Measurements from ENCODE around the gene HDAC7.
"Not testable (repeated sequence)": the region's sequence is repeated elsewhere in the genome, so short reads cannot be mapped to it uniquely, and the experiment has no call there.

HDAC7 gene

DNA sequence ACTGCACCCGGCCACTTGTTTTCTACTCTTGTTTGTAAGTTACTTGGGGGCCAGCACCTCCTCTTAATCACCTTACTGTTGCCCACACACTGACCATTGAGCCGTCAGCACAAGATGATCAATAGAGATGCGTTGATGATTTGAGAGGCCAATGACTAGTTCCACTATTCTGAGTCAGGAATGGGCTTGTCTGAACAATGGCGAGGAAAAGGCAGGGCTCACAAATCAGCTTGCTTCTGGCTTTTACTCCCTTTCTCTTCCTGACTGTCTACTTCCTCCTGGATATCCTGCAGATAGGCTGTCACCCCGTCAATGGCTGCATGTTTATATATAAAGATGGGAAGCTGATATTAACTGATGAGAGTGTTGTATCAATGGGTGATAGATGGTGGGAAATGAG is 29.1 kb upstream of the HDAC7 start:
- no peak for DNase-seq

DNA sequence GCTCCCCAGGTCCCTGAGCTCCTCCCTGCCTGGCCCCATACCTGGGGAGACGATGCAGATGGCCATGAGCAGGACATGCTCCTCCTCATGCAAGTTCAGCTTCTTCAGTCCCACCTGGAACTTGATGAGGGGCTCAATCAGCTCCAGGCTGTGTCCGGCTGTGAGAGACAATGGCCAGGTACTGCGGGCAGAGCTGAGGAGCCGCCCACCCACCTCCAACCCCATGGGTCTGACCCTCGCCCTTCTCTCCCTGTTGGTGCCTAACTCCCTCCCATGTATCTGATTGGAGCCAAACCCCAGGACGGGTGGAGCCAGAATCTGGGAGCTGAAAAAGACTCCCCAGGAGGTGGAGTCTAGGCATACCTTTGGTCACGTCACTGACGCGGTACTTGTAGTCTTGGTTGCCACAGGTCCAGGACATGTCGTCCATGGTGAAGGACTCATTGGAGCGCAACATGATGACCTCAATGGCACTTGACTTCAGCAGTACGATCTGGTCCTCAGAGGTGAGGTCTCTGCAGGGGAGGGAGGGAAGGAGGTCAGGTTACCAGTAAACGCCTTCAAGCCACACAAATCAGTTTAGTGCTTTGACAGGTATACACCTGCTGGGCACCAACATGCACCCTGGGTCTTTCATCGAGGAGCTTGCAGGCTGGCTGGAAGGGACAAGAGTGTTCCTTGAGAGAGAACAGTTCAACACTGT is 26.7 kb upstream of the HDAC7 start:
- no peak for DNase-seq

DNA sequence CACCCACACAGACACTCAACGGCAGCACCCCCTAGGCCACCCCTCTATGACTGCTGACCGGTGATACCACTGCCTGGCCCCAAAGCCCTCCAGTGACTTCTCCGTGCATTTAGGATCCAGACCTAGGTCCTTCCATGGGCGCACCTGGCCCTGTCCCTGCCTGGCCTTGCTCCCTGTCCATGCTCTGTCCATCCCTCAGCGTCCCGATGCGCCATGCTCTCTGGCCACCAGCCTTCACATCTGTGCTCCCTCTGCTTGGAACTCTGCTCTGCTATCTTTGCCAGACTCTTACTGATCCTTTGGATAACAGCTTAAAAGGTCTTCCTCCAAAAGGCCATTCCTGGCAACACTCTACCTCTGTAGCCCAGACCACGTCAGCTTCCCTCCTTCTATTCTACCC is 25.4 kb upstream of the HDAC7 start:
- no peak for DNase-seq

DNA sequence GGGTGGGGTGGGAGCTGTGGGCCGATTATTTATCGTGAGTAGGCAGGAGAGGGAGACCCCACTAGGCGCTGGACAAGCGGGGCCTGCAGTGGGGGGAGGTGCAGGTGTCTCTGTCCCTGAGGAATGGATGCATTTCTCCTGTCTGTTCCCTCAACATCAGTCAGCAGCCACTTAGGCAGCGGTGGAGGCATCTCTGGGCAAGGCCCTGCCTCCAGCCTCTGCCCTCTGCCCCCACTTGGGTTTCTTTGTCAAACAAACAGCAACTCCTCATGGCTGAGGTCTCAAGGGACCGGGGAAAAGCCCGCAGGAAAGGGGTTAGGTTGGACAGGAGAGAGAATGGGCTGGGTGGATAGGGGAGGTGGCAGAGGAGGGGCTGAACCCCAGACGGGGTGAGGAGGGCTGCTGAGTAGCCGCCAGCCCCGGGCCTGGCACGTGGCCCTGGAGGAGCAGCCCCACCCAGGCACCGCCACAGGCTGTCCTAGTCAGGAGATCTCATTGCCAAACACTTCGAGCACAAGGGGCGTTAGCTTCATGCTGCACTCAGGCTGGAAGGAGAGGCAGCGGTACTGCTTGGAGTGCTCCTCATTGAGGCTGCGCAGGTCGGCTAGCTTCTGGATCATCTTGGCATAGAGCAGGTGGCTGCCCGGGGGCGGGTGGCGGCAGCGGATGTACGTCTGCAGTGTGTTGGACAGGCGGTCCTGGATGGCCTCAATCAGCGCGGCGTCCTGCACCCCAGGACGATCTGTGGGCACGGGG is 24.7 kb upstream of the HDAC7 start:
- no peak for DNase-seq

DNA sequence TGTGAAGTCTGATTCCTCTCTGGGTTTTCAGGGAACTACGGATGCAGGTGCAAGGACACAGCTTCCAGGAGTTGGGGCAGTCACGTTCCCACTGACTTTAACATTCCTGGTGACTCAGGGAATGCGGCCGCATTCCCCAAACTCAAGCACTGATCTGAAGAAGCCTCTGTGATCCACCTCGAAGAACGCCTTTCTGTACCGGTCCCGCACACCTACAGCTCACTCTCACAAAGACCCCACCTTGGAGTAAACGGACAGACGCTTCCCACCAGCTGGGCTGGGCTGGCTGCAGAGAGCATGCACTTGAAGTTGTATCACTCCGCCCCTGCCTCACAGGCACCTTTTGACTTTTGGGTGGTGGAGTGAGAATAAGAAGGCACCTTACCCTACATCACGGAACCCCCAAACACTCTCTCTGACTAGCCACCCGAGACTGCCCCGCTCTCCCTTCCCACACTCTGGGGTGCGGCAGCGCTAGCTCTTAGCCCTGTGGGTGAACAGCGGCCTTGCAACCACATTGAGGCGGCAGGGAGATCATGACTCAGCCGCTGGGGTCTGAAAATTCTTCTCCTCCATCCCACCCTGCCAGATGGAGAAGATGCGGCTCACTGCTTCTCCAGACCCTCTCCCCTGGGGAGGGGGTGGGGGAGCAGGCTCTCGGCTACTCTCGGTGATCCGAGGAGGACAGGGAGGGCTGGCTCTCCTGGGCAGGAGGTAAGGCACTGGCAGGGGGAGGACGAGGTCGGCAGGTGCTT is 23.7 kb upstream of the HDAC7 start:
- DNase-seq, result no peak

DNA sequence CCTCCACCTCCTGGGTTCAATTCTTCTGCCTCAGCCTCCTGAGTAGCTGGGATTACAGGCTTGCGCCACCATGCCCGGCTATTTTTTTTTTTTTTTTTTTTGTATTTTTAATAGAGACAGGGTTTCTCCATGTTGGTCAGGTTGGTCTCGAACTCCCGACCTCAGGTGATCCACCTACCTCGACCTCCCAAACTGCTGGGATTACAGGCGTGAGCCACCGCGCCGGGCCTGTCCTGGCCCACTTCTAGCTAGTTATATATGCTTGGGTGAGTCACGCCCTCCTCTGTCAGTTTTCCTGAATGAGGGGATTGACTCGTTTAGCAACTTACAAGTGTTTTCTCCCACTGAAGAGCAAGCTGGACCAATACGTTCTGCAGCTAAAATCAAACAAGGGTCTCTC is 22.8 kb upstream of the HDAC7 start:
- not testable (repeated sequence) for DNase-seq

DNA sequence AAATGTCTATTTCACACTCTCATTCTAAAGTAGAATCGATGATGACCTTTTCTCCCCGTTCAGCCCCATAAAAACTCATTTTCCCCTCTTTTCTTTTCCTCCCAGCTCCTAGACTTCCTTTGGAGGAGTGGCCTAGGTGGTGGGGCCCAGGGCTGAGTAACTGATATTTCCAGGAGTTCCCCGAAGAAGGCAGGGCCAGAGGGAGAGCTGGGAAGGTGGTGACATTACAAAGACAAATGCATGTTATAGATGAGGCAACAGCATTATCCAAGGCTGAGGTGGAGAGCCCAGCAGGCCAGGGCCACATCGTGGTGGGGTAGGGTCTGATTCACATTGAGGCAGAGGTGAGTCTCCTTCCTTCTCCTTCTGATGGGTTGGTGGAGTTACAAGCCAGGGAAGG is 22.2 kb upstream of the HDAC7 start:
- DNase-seq, result no peak

DNA sequence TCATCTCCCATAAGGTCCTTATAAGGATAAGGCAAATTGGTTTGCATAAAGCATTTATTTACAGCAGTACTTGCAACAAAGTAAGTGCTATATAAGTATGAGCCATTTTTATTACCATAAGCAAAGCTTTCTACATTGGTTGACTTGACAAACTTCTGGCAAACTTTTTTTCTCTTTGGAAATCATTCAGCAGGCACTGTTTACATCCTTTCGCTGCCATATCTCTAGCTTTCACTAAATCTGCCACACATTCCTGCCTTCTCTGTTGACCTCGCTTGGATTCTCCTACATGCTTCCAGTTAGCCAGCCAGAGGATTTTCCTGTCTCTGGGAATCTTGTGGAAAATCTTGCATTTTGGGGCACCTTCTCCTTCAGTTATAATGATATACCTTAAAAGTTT is 21.8 kb upstream of the HDAC7 start:
- no peak for DNase-seq

DNA sequence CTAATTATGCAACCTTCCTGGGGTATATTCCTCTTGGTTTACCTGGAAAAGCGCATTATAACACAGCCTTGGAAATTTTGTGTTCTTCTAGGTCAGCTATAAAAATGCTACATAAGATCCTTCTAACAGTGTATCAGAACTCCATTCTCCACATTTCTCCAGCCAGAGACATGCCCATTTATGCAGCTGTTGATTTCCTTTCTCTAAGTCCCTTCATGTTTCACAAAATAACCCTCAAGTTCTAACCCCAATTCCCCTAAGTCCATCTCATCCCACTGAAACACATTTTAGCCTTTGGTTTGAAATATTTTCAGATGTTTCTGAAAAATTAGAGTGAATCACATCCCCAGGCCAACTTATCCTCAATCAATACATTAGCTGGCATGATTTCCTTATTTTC is 20.9 kb upstream of the HDAC7 start:
- DNase-seq, result no peak

DNA sequence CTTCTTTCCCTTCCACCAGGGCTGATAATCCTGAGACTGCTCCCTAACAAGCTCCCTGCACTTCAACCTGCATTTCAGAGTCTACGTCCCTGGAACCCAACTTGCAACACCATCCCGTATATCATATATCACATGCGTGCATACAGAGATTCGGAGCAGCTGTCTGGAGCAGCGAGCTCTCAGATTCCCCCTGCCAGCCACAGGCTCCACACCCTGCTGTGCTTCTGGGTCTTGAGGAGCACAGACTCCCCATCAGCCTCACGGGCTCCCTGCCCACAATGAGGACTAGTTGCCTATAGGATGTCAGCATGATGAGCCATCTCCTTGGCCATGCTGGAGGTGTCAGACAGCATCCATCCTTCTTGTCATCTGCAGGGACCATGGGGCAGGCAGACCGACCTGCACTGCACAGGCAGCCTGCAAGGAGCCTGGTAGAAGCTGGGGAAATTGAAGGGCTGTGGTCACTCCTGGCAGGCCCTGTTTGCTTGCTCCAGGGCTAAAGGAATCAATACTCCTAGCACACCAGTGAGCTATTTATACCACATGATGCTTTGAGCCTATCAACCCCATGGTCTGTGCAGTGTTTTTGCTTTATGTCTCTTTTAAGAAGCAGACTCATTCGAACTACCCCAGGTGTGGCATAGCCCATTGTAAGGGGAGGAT is 19.6 kb upstream of the HDAC7 start:
- no peak for DNase-seq

DNA sequence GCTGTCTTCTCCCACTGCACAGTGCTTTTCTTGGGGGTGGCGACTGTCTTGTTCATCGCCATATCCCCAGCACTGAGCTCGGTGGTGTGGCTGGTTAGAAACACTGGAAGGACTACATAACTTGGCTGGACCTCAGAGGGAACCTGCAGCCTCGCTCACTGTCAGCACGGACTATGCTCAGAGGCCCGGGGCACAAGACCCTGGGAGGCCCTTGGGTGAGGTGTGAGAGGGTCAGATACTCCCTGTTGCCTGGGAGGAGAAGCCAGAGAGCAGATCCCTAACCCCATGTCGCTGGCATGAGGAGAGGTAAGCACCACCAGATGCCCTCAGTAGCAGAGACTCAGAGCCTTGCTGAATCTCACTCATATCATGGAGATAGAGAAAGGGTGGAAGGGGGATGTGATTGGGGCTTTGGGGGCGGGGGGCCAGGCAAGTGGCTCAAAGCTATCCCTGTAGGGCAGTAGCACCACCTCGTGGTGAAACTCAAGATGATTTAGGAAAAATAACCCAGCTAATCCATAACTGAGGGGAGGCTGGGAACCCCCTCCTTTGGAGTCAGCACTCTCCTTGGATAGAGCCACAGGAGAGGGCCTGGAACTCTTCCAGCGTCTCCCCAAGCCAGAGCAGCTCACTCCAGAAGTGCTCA is 18.7 kb upstream of the HDAC7 start:
- DNase-seq, result no peak

DNA sequence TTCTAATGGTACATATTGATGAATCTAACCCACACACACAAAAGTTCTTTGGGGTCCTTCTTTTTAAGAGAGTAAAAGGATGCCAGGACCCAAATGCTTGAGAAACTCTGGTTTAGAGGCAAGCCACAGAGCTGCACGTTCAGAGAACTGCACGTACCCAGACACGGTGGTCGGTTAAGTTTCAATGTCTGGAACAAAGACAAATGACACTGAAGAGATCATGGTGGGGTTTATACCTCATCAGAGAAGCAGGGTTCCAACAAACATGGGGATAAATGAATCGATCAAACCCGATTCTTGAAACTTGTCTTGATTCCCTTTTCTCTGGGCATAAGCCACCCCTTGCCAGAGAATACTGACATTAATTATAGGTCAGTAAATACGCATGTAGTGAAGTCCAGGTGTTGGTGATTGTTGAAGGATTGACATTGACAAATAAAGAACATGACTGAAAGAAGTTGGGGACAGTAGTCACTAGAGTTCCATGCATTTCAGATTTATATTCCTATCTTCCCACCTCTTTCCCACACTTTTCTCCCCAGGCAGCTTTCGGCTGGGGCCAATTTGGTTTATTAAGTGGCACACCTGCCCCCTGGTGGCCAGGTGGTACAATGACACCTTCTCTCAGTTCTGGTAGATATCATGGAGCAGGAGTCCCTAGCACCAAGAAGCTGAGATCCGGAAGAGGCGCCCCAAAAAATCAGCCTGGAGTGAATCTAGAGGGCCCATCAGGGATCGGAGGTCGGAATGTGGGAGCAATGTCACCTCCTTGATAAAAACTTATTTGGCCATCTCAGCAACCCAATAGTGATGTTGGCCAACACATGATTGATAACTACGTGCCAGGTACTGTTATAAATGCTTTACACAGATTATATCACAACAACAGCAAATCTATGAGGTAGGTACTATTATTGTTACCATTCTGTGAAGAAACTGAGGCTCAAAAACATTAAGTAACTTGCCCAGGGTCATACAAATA is 17.8 kb upstream of the HDAC7 start:
- DNase-seq, result peak in 1 of 2 experiments; percentile 68

DNA sequence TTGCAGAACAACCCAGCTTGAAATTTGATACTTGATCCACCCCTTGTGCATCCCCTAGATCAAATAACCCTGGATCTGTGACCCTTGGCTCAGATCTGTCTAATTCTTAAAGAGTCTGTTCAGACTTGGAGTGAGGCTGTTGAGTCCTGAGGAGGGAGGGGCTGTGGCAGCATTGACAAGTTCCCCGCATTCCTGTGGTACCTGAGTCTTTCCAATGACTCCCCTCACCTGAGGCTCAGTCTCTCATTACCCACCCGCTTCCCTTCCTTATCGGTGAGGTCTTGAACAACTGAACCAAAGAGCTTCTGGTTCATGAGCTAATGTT is 16.1 kb upstream of the HDAC7 start:
- DNase-seq, result no peak

DNA sequence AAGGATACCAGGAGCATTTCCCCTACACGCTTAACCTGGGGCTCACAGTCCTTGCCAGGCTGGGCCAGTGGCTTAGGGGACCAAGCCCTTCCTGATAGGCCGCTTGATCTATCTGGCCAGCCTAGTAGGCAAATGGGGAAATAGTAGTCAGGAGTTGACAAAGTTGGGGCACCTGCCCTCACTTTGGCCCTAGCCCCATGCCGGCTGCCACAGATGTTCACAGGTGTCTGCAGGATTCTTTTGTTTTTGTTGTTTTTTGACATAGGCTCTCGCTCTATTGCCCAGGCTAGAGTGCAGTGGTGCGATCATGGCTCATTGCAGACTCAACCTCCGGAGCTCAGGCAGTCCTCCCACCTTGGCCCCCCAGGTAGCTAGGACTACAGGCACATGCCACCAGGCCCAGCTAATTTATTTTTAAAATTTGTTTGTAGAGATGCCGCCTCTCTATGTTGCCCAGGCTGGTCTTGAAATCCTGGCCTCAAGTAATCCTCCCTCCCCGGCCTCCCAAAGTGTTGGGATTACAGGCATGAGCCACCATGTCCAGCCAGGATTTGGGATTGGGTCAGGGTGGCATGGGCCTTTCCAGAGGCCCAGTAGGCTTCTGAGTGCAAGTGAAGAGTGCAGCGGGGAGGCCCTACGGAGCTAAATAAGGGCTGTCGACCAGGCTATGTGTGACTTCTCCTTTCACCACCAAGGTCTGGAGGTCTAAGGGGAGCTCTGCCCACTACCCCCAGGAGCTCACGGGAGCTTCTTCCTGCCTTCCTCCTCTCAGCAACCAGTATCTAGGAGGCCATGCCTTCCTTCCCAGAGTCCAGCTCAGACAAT is 15.5 kb upstream of the HDAC7 start:
- no peak for DNase-seq

DNA sequence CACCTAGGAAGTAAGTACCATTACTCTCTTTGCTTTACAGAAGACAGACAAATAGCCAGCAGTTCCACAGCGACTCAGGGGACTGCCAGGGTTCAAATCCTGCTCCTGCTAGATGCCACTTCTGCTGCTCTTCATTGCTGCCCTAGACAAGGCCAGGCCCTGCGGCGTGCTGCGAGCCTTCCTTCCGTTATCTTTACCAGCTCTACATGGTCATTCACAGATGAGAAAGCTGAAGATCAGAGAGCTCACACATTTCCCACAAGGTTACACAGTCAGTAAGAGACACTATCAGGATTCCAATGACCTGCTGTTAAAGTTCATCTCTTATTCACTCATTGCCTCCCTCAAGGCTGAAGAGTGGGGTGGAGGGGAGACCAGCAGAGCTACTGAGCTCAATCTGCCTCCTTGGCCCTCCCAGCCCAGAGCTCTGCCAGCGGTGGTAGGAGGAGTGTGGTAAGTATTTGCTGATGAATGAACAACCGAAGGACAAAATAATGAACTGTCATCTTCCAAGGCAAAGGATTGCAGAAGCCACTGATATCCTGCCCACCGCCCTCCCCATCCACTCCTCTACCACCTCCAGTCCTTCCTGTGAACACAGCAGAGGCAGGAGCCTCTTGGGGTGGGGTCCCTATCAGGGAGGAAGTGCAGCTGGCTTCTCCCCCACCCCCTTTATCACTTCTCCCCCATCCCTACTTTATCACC is 14.6 kb upstream of the HDAC7 start:
- DNase-seq, result no peak

DNA sequence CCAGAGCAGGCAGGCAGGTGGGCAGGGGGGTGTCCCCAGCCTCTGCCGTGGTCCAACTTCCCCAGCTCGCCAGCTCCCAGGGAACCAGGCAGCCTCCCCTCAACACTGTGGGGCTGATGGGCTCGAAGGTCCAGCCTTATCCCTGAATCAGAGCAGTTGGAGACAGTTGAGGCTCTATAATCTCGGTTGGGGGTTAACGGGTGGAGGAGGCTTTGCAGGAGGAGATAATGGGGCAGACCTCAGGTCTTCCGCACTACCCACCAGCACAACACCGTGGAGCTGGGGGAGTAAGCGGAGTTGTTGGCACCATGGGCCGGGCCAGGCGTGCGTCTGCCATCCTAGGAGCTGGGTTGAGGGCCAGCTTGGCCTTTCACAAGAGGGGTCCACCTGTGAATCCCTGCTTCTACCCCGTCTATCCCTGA is 13.9 kb upstream of the HDAC7 start:
- DNase-seq, result no peak

DNA sequence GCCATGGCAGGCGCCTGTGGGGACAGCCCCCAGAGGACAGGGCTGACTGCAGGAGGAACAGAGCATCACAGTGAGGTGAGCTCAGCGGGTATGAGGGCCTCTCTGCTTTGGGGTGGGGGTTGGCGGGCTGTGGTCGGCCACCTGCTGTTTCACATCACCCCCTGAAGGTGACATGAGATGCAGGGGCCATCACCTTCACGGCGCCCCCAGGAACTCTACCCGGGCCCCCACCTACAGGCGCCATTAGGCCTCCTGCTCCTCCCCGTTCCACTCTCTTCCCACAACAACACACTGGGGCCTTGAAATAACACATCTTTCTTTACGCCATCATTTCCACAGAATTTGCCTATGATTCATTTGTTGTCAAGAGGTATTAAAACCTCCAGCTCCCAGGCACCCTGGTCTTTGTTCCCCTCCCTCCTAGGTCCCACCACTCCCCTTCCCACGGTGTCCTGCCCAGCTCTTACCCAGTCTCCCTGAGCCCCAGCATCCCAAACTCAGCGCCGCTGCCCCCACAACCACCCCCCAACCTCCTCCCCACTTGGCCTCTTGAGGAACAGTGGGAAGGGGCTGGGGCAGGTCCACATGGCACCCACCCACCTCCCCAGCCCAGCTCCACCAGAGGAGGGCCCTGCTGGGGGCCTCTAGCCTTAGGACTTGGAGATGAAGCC is 12.7 kb upstream of the HDAC7 start:
- DNase-seq, result no peak

DNA sequence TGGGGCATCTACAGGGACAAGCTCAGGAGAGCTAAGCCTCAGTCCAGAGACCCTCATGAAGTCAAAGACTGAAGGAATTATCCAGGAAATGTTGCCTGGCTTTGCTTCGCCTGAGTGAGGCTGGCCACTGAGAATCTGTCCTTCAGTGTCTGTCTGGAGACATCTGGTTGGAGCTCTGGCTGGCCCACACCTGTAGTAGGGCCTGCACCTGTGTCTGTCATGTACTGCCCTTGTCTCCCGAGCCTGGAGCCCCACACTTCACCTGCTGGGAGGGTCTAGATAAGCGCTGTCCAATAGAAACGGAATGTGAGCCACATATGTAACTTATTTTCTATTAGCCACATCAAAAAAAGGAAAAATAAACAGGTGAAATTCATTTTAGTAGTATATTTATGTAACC is 9.9 kb upstream of the HDAC7 start:
- DNase-seq, result no peak

DNA sequence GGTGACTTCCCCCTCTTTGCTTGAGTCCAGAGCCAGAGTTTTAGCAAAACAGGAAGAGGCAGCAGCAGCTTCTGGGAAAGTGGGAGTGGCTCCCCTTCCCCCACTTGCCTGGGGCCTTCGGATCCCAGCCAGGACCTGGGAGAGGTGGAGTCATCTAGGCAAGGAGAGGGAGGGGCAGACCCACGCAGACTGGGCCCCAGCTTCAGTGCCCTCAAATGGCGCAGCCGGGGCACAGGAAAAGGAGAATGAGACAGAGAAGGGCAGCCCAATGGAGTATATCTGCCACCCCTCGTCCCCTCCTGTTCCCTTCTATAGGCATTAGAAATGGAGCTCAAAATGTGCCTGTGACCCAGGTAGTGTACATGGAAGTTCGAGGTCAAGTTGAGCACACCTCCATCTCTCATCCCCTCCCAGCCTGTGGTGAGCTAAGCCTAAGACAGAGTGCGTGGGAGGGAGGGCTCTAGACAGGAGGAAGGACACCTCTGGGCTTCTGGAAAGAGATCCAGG is 9.3 kb upstream of the HDAC7 start:
- no peak for DNase-seq

Data from cerebellar nuclear complex (tissue), 1 donor.